Midbrain (tissue), 1 donor: ENCODE results near the gene APOD.

ENCODE experiments used
- DNase-seq: peaks from one replicate; lab custom pipeline; 2025; lab: John Stamatoyannopoulos, UW

Gene APOD

GRCh38 chr3:195553268-195553667, 30.5 kb downstream of the APOD start:
- no peak for DNase-seq

GRCh38 chr3:195551381-195551978, 32.3 kb downstream of the APOD start:
- DNase-seq: no peak

- no peak for DNase-seq
Observed at GRCh38 chr3:195550723-195551122, 33.0 kb downstream of the APOD start.

- DNase-seq: no peak
Observed at GRCh38 chr3:195549931-195550519, 33.7 kb downstream of the APOD start.

- no peak for DNase-seq
Observed at GRCh38 chr3:195548987-195549386, 34.8 kb downstream of the APOD start.

- DNase-seq: no peak
Observed at GRCh38 chr3:195548501-195548900, 35.2 kb downstream of the APOD start.

- no peak for DNase-seq
Observed at GRCh38 chr3:195548006-195548405, 35.7 kb downstream of the APOD start.

- DNase-seq: no peak
Observed at GRCh38 chr3:195546130-195546560, 37.6 kb downstream of the APOD start.

GRCh38 chr3:195544634-195545033, 39.1 kb downstream of the APOD start:
- no peak for DNase-seq

GRCh38 chr3:195544230-195544536, 39.6 kb downstream of the APOD start:
- no peak for DNase-seq

GRCh38 chr3:195543500-195544229, 40.1 kb downstream of the APOD start:
- no peak for DNase-seq

GRCh38 chr3:195542698-195543499, 40.8 kb downstream of the APOD start, which contains the start of gene PPP1R2:
TSS of gene PPP1R2 (minus strand) at chr3:195543325. CDS start at chr3:195543025, 300 bp downstream.
- peak; percentile 94 for DNase-seq

GRCh38 chr3:195542316-195542697, 41.4 kb downstream of the APOD start:
- peak; percentile 6 for DNase-seq

GRCh38 chr3:195540511-195540910, 43.2 kb downstream of the APOD start:
- no peak for DNase-seq

GRCh38 chr3:195540027-195540426, 43.7 kb downstream of the APOD start:
- no peak for DNase-seq

GRCh38 chr3:195539479-195539878, 44.3 kb downstream of the APOD start:
- DNase-seq: no peak

- DNase-seq: no peak
Observed at GRCh38 chr3:195537995-195538394, 45.7 kb downstream of the APOD start.

- DNase-seq: no peak
Observed at GRCh38 chr3:195535293-195535692, 48.4 kb downstream of the APOD start.

GRCh38 chr3:195532834-195533233, 50.9 kb downstream of the APOD start:
- DNase-seq: no peak

GRCh38 chr3:195532345-195532744, 51.4 kb downstream of the APOD start:
- DNase-seq: no peak

- DNase-seq: no peak
Observed at GRCh38 chr3:195531683-195532082, 52.1 kb downstream of the APOD start.

GRCh38 chr3:195526492-195526891, 57.2 kb downstream of the APOD start:
- no peak for DNase-seq
